ENCODE measurements around the gene ZNF653. TPM values are rescaled to one million over a fixed set of nuclear protein-coding genes. Genes with fewer than 3 reads are reported as not detected.

ZNF653 gene
- total RNA-seq, 1 donor from 2014 or later = 12.5 TPM

DNA sequence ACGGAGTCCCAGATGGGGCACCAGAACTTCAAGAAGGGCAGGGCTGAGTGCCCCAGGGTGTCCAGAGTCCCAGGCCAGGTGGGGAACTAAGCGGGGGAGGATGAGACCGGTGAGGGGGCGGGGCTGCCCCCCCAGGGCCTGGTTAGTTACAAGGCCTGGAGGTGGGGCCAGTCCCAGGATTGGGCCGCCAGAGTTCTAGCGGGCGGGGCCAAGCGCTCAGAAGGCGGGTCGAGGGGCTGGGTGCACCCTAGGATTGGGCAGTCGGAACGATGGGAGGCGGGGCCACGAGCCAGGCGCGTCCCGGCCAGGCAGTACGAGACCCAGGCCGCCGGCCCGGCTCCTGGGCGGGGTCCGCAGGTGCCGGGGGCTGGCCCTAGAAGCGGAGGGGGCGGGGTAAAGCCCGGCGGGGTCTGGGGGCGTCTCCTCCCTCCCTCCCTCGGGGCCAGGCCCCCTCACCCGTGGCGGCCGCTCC lies 571 bp downstream of the ZNF653 start:
- intact Hi-C loops (cut with DNase I) = no loop called here
- Histone ChIP-seq H3K4me3 (peak overlapping the region; percentile 87 to 94), H3K9me3 (no peaks in the 10 kb centered on the region), H3K27me3 (no peaks in the 10 kb centered on the region), H3K4me1 (peaks cover 16% of the 10 kb centered on the region), H3K36me3 (no peaks in the 10 kb centered on the region), H3K27ac (peak overlapping the region; percentile 91)
- TF ChIP-seq POLR2A (IDR thresholded peaks at IDR 0.05) (peak in 1 of 2 donors; percentile 26), POLR2AphosphoS5 (IDR thresholded peaks at IDR 0.05; ENCODE audit: insufficient read depth in 1 of 2, low read depth in 1 of 2) (peak; percentile 26 to 39), CTCF (IDR thresholded peaks at IDR 0.05) (no peak)
- peak in 1 of 2 donors; percentile 97 for DNase-seq (ENCODE audit: extremely low spot score in 2 of 2)

GRCh38 chr19:11504502-11505031 lies 1.1 kb downstream of the ZNF653 start:
- DNase-seq (ENCODE audit: extremely low spot score in 2 of 2) = no peak
- H3K27me3 ChIP-seq = no peaks in the 10 kb centered on the region
- H3K4me1 ChIP-seq = peaks cover 16% of the 10 kb centered on the region
- peak overlapping the region; percentile 91 for H3K27ac ChIP-seq
- TF ChIP-seq POLR2A (IDR thresholded peaks at IDR 0.05) (no peak), POLR2AphosphoS5 (IDR thresholded peaks at IDR 0.05; ENCODE audit: insufficient read depth in 1 of 2, low read depth in 1 of 2) (no peak), CTCF (IDR thresholded peaks at IDR 0.05) (no peak)
- intact Hi-C loops (cut with DNase I) = no loop called here
- H3K4me3 ChIP-seq = peak overlapping the region; percentile 87 to 94
- H3K36me3 ChIP-seq = no peaks in the 10 kb centered on the region
- H3K9me3 ChIP-seq = no peaks in the 10 kb centered on the region

DNA sequence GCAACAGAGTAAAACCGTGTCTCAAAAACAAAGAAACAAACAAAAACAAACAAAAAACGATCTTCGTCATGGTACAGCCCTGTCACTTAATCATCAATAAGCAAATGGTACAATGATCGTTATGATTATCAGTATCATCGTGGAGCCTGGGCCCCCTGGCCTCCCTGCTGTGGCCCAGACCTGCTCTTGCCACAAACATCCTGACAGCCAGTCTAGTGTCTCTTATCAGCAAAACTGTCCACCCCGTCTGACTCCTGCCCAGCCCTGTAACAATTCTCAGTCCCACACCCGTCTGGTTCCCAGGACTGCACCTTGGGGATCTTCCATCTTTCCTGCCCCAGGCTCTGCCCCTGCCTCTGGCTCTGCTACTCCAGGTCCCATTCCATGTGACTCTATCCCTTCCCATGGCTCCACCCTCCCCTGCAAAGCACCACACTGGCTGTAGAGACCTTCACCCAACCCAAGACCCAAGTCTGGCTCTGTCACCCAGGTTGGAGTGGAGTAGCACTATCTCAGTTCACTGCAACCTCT lies 5.7 kb downstream of the ZNF653 start:
- peaks cover 0 to 12% of the 10 kb centered on the region in 2 donors for H3K36me3 ChIP-seq
- intact Hi-C loops (cut with DNase I) = no loop called here

DNA sequence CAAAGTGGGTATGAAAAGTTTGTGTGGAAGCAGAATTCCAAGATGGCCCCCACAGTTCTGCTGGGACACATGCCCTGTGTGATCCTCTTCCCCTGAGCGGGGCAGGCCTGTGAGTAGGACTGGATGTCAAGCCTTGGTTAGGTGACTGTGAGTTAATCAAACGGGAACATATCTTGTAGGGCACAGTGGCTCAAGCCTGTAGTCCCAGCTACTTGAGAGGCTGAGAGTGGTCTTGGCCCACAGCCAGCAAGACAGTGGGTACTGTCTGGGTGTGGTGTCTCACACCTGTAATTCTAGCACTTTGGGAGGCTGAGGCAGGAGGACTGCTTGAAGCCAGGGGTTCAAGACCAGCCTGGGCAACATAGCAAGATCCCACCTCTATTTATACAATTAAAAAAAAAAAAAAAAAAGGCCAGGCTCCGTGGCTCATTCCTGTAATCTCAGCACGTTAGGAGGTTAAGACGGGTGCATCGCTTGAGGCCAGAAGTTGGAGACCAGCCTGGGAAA lies 6.4 kb downstream of the ZNF653 start:
- intact Hi-C loops (cut with DNase I) = no loop called here
- TF ChIP-seq POLR2A (IDR thresholded peaks at IDR 0.05) = no peak
- TF ChIP-seq POLR2AphosphoS5 (IDR thresholded peaks at IDR 0.05; ENCODE audit: insufficient read depth in 1 of 2, low read depth in 1 of 2) = no peak
- no peak for TF ChIP-seq CTCF (IDR thresholded peaks at IDR 0.05)
- Histone ChIP-seq H3K4me1 (no peaks in the 10 kb centered on the region), H3K27me3 (no peaks in the 10 kb centered on the region), H3K27ac (no peak overlapping the region), H3K9me3 (no peaks in the 10 kb centered on the region), H3K36me3 (peaks cover 0 to 12% of the 10 kb centered on the region in 2 donors), H3K4me3 (no peak overlapping the region)
- no peak for DNase-seq (ENCODE audit: extremely low spot score in 2 of 2)

More for the DNA sequence above, 5.7 kb downstream of the ZNF653 start:
- no peaks in the 10 kb centered on the region for H3K9me3 ChIP-seq
- H3K4me3 ChIP-seq = no peak overlapping the region
- H3K27me3 ChIP-seq = no peaks in the 10 kb centered on the region
- H3K4me1 ChIP-seq = peaks cover 4% of the 10 kb centered on the region
- TF ChIP-seq POLR2AphosphoS5 (IDR thresholded peaks at IDR 0.05; ENCODE audit: insufficient read depth in 1 of 2, low read depth in 1 of 2) = no peak
- no peak for TF ChIP-seq CTCF (IDR thresholded peaks at IDR 0.05)
- TF ChIP-seq POLR2A (IDR thresholded peaks at IDR 0.05) = no peak
- H3K27ac ChIP-seq = no peak overlapping the region
- no peak for DNase-seq (ENCODE audit: extremely low spot score in 2 of 2)
